WERI-Rb-1 (cell line): ENCODE measurements around the gene RS1.
A peak's percentile ranks its signal among the peaks of the same experiment; 100 is the strongest.

ENCODE experiments used
- DNase-seq: peaks from one replicate; pipeline ENCODE4 v3.0.0-alpha.2; 2020
- H3K27ac ChIP-seq: fragments of 250-450 bp; sonication (Bioruptor Pico); 2 replicates; pipeline ENCODE4 v1.5.1; 2020; ENCODE audit warnings: mild to moderate bottlenecking, moderate library complexity
- H3K27me3 ChIP-seq: fragments of 250-450 bp; sonication (Bioruptor Pico); 2 replicates; pipeline ENCODE4 v1.5.1; 2021; ENCODE audit warnings: mild to moderate bottlenecking, low read depth, moderate library complexity; ENCODE audit not compliant: insufficient read depth, severe bottlenecking
- H3K36me3 ChIP-seq: fragments of 250-450 bp; sonication (Bioruptor Pico); 2 replicates; pipeline ENCODE4 v1.5.1; 2020; ENCODE audit warnings: mild to moderate bottlenecking, moderate library complexity
- H3K4me3 ChIP-seq: 2 replicates; pipeline ENCODE4 v1.5.1; 2011; ENCODE audit warnings: low read depth, mild to moderate bottlenecking, control low read depth, low read length
- H3K9me3 ChIP-seq: fragments of 250-450 bp; sonication (Bioruptor Pico); 2 replicates; pipeline ENCODE4 v1.5.1; 2021; ENCODE audit warnings: mild to moderate bottlenecking, moderate library complexity; ENCODE audit not compliant: severe bottlenecking
- CTCF ChIP-seq: IDR thresholded peaks from 2 replicates; pipeline ENCODE4 v1.5.1; 2011; ENCODE audit warnings: low read depth, mild to moderate bottlenecking, control low read depth, inconsistent platforms, low read length

RS1 gene

GRCh38 chrX:18649498-18649951, 22.4 kb downstream of the RS1 start:
- TF ChIP-seq CTCF: no peak
- peak overlapping the region; percentile 83 for H3K27ac ChIP-seq

GRCh38 chrX:18647621-18648020, 24.3 kb downstream of the RS1 start:
- Histone ChIP-seq H3K4me3 (no peak overlapping the region), H3K27me3 (no peaks in the 10 kb centered on the region), H3K9me3 (peaks cover 10% of the 10 kb centered on the region), H3K36me3 (peaks cover 44% of the 10 kb centered on the region), H3K27ac (no peak overlapping the region; the same call in 1 of the 2 replicates)
- no peak for DNase-seq
- no peak for TF ChIP-seq CTCF

More at GRCh38 chrX:18649498-18649951, 22.4 kb downstream of the RS1 start:
- Histone ChIP-seq H3K36me3 (peaks cover 39% of the 10 kb centered on the region), H3K4me3 (no peak overlapping the region), H3K9me3 (peaks cover 10% of the 10 kb centered on the region), H3K27me3 (no peaks in the 10 kb centered on the region)
- peak; percentile 86 for DNase-seq

GRCh38 chrX:18643853-18644252, 28.1 kb downstream of the RS1 start:
- Histone ChIP-seq H3K9me3 (peaks cover 10% of the 10 kb centered on the region), H3K27me3 (no peaks in the 10 kb centered on the region), H3K36me3 (peaks cover 37% of the 10 kb centered on the region), H3K27ac (no peak overlapping the region), H3K4me3 (no peak overlapping the region)
- no peak for DNase-seq
- no peak for TF ChIP-seq CTCF

- DNase-seq: no peak
- H3K9me3 ChIP-seq: peaks cover 10% of the 10 kb centered on the region
- no peak for TF ChIP-seq CTCF
- no peak overlapping the region for H3K4me3 ChIP-seq
- peak overlapping the region; percentile 10; the same call in 1 of the 2 replicates for H3K27ac ChIP-seq
- peaks cover 43% of the 10 kb centered on the region for H3K36me3 ChIP-seq
- H3K27me3 ChIP-seq: no peaks in the 10 kb centered on the region
Measured at GRCh38 chrX:18643243-18643642, 28.7 kb downstream of the RS1 start.

GRCh38 chrX:18640686-18641085, 31.2 kb downstream of the RS1 start:
- Histone ChIP-seq H3K27me3 (no peaks in the 10 kb centered on the region), H3K9me3 (peaks cover 2% of the 10 kb centered on the region), H3K36me3 (peaks cover 53% of the 10 kb centered on the region), H3K27ac (peak overlapping the region; percentile 86), H3K4me3 (no peak overlapping the region)
- peak; percentile 96 for DNase-seq
- TF ChIP-seq CTCF: no peak

GRCh38 chrX:18639280-18639679, 32.6 kb downstream of the RS1 start:
- Histone ChIP-seq H3K36me3 (peaks cover 59% of the 10 kb centered on the region), H3K4me3 (no peak overlapping the region), H3K27ac (no peak overlapping the region), H3K27me3 (no peaks in the 10 kb centered on the region), H3K9me3 (no peaks in the 10 kb centered on the region)
- no peak for TF ChIP-seq CTCF
- no peak for DNase-seq
